Stimulated activated CD8-positive, alpha-beta memory T cell treated with anti-CD3 and anti-CD28 coated beads, Interleukin-4, amount 100 ng/mL, for 1 hour (primary cell): Measurements from ENCODE around the gene CABP1.
"Not testable (repeated sequence)": the region's sequence is repeated elsewhere in the genome, so short reads cannot be mapped to it uniquely, and the experiment has no call there.

Source experiments
- DNase-seq, 2 donors: peaks; one replicate each; pipeline ENCODE4 v3.0.0-alpha.2; 2020; ENCODE audit warnings: low read depth in 2 of 2, low spot score in 1 of 2

Gene CABP1

DNA sequence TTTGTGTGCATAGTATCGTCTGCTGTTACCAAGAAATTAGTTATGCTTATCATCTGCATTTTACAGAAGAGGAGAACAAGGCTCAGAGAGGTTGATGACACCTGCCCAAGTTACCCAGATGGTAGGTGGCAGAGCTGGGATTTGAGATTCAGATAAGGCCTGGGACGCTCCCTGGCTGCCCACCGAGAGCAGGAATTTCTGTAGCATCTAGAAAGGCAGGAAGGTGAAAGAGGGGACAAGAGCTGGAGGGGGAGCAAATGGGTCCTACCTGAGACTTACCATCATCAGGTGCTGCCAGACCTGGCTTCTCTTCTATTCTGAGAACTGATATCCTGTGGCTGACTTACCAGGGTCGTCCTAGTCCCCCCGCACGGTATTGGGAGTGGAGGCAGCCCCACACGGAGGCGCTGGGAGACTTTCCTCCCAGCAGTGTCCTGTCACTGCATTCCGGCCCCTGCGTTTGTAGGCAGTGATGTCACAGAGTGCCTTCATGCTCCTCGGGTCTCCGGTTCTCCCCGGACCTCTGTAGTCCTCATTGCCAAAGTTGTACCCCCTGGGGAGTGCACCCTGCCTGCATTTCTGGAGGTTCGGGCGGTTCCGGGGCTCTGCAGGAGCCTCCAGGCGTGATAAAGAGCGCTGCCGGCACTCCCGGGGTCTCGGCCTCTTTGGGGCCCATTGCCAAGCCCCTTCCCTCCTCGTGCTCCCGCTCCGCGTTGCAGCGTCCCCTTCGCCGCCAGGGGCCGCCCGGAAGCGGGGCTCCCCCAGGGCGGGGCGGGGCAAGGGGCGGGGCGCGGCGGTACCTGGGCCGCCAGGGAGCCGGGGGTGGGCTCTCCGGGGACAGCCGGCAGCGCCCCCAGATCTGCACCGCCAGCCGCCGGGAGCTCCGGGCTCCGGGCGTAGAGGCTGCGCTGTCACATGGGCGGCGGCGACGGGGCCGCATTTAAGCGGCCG, at the start of gene CABP1:
Gene CABP1, plus strand, starts transcription at position 856 of the 951 bp plus-strand sequence. Its CDS starts 60 bp downstream, at position 916.
- peak; percentile 31 to 49 for DNase-seq

DNA sequence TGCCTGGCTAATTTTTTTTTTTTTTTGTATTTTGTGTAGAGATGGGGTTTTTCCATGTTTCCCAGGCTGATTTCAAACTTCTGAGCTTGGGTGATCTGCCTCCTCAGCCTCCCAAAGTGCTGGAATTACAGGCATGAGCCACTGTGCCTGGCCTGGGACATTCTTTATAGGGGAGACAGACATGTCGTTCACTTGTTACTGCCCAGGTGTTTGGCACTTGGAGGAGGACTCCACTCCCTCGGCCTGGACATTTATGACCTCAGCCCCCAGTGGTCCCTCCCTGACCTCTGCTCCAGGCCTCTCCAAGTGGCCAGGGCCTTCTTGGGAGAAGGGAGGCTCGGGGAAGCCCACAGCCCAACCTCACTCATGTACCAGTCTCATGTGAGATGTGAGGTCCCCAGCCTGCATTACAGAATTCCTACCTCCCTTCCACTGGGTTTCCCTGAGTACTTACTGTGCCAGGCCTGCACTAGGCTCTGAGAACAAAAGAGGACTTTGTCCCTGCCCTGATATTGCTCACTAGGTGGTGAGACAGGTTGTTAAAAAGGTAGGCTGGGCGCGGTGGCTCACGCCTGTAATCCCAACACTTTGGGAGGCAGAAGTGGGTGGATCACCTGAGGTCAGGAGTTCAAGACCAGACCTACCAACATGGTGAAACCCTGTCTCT, 49.6 kb upstream of the CABP1 start:
- no peak for DNase-seq

DNA sequence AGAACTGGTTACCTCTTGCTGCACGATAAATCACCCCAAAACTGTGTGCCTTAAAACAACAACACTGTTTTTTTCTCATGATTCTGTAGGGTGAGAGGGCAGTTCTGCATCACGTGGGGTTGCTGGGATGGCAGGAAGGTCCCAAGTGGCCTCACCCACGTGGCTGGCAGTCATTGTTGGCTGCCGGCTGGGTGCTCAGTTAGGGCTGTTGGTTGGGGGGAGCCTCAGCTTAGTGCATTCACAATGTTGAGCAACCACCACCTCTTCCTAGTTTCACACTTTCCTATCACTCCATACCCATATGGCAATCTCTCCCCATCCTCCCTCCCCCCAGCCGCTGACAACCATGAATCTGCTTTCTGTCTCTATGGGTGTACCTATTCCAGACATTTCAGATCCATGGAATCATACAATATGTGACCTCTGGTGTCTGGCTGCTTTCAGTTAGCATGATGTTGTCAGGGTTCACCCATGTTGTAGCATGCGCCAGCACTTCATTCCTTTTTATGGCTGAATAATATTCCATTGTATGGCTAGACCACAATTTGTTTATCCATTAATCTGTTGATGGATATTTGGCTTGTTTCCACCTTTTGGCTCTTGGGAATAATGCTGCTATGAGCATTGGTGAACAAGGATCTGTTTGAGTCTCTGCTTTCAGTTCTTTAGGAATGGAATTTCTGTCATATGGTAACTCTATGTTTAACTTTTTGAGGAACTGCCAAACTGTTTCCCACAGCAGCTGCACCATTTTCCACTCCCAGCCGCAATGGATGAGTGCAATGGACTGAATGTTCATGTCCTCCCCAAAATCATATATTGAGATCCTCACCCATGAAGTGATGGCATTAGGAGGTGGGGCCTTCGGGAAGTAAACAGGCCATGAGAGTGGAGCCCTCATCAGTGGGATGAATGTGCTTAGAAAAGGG, 48.0 kb upstream of the CABP1 start:
- DNase-seq = no peak

DNA sequence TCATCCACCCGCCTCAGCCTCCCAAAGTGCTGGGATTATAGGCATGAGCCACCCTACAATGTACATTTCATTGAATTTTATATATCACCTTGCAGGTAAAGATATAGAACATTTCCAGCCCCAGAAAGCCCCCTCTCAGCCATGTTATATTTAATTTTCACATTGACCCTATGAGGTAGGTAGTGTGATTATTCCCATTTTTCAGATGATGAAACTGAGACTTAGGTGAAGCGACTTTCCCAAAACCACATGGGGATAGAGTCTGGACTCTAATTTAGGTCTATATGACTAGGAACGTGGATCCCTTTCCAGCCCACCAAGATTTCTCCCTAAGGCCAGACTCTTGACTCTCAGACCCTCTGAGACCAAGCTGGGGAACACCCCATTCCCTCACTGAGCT, 43.5 kb upstream of the CABP1 start:
- no peak for DNase-seq

DNA sequence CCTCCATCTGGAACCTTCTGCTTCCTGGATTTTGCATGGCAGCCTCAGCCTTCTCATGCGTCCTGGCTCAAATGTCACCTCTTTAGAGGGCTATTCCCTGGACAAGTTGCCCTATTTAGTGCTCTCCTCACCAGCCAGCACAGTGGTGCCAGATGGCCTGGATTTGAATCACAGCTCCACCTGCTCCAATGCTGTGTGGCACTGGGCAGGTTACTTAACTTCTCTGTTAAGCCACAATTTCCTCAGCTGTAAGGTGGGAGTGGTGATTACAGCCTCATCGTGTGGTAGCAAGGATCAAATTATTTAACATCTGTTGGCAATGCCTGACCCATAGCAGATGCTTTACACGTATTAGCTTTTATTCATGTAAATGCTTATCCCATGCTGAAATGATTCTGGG, 42.6 kb upstream of the CABP1 start:
- no peak for DNase-seq

DNA sequence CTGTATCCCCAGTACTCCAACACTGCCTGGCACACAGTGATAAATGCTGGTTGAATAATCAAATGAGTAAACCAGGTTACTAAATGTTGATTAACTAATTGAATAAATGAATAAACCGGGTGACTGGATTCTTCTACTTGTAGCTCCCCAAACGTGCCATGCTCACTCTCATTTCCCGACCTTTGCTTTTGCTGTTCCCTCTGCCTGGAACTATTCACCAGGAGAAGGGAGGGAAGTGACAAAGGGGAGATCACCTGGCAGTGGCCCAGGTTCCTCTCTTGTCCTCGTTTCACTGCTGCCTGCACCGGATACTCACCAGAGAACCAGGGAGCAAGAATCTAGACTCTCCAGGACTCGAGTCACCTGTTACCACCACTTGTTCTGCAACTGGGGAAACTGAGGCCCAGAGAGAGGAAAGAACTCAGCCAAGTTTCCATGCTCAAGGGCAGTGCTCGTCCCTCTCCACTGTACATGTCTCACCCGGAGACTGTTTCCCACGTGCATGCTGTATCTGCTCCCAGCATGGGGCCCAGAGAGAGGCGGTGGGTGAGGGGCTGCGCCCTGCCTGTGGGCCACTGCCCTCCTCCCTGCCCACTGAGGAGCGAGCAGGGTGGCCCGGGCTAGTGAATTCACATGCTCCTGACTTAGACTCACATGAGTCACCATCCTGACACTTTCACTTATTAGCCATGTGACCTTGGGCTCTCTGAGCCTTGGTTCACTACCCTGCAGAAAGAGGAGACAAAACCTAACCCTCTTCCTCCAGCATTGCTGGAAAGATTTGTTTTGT, 41.6 kb upstream of the CABP1 start:
- no peak for DNase-seq

DNA sequence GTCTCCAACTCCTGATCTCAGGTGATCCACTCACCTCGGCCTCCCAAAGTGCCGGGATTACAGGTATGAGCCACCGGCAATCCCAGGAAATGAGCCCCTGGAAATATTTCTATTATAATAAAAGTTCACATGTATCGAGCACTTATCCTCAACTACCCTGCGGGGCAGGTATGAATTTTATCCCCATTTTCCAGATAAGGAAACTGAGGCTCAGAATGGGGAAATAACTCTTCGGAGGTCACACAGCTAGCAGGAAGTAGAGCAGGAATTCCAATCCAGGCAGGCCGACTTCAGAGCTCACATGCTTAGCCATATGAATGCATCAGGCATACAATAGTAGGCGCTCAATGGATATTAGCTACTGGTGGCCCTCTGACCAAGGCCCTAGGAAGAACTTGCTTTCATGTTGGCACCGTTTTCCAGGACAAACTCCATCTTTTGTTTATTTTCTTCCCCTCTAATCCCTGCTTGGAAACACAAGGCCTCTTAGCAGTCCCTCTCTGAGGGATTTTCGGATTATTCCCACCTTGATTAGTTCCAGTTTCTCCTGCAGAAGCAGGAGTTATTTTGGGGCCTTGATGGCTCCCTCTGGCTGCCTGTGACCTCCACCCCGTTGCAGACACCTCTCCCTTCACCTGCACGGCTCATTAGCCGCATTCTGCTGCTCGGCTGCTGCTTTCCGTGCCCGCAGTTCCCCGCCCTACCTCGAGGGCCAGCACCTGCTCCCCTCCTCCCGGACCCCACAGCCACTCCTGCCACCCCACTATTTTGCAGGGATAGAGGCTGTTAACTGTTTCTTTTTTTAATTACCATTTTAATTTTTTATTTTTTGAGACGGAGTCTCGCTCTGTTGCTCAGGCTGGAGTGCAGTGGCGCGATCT, 40.5 kb upstream of the CABP1 start:
- no peak for DNase-seq

DNA sequence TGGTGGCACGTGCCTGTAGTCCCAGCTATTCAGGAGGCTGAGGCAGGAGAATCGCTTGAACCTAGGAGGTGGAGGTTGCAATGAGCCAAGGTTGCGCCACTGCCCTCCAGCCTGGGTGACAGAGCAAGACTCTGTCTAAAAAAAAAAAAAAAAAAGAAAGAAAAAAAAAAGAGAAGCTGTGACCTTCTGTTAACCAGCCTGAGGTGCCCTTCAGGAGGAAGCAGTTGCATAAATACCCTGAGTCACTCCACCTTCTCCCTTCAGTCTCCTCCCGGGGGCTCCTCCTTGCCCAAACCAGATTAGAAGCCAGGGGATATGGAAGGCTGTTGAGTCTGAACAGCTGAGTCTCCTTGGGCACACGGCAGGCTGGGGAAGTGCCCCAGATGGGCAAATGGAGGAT, 38.0 kb upstream of the CABP1 start:
- DNase-seq = not testable (repeated sequence)

DNA sequence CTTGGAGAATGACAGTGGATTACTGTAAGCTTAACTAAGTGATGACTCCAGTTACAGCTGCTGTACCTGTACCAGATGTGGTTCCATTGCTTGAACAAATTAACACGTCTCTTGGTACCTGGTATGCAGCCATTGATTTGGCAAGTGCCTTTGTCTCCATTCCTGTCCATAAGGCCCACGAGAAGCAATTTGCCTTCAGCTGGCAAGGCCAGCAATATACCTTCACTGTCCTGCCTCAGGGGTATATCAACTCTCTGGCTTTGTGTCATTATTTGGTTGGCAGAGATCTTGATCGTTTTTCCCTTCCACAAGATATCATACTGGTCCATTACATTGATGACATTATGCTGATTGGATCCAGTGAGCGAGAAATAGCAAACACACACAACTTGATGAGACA, 29.9 kb upstream of the CABP1 start:
- no peak for DNase-seq

DNA sequence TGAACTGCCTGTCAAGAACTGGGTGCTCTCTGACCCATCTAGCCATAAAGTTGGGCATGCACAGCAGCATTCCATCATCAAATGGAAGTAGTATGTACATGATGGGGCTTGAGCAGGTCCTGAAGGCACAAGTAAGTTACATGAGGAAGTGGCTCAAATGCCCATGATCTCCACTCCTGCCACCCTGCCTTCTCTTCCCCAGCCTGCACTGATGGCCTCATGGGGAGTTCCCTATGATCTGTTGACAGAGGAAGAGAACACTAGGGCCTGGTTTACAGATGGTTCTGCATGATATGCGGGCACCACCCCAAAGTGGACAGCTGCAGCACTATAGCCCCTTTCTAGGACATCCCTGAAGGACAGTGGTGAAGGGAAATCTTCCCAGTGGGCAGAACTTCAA, 28.9 kb upstream of the CABP1 start:
- not testable (repeated sequence) for DNase-seq

DNA sequence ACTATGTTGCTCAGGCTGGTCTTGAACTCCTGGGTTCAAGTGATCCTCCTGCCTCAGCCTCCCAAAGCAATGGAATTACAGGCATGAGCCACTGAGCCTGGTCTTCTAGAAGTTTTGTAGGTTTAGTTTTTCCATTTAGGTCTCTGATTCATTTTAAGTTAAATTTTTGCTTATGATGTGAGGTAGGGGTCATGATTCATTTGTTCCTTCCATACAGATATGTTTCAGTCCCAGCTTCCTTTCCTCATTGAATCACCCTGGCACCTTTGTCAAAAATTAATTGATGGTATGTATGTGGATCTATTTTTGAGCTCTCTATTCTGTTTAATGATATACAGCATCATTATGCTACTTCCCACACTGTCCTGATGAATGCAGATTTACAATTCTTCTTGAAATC, 25.6 kb upstream of the CABP1 start:
- DNase-seq = no peak

DNA sequence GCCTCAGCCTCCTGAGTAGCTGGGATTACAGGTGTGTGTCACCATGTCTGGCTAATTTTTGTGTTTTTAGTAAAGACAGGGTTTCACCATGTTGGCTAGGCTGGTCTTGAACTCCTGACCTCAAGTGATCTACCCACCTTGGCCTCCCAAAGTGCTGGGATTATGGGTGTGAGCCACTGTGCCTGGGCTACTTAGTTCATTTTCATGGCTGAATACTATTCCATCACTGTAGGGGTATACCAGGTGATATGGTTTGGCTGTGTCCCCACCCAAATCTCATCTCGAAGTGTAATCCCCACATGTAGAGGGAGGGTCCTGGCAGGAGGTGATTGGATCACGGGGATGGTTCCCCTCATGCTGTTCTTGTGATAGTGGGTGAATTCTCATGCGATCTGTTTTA, 23.2 kb upstream of the CABP1 start:
- not testable (repeated sequence) for DNase-seq

DNA sequence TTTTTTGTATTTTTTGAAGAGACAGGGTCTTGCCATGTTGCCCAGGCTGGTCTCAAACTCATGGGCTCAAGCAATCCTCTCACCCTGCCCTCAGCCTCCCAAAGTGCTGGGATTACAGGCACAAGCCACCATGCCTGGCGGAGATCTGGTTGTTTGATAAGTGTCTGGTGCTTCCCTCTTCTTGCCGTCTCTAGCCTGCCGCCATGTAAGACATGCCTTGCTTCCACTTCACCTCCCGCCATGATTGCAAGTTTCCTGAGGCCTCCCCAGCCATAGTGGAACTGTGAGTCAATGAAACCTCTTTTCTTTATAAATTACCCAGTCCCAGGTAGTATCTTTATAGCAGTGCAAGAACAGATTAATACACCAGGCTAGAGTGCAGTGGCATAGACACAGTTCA, 22.7 kb upstream of the CABP1 start:
- DNase-seq = not testable (repeated sequence)

DNA sequence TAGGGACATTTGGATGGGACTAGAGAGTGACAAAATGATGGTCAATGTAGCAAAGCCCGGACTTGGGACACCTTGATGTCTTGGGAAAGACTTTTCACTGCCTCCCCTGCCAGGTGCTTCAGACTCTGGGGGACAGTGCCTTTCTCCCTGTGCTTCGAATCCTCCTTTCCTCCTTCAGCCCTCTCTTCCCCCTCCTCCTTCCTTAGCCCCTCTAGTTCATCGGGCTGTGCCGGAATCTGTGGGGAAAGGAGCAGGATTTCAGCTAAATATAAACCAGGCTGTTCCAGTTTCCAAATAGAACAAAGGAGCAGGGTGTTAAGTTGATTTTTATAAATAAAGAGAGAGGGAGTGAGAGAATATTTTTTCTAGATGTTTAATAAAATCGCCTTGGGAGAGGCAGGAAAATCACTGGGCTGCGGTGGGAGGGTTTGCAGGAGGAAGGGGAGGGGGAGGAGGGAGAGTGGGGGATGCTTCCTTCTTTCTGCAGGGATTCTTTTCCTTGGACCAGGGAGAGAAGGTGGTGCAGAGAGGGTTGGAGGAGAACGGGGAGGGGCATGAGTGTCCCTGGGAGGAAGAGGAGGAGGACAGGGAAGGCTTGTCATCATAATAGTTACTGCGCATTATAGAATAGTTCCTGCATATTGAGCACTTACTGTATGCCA, 21.3 kb upstream of the CABP1 start:
- DNase-seq = no peak

DNA sequence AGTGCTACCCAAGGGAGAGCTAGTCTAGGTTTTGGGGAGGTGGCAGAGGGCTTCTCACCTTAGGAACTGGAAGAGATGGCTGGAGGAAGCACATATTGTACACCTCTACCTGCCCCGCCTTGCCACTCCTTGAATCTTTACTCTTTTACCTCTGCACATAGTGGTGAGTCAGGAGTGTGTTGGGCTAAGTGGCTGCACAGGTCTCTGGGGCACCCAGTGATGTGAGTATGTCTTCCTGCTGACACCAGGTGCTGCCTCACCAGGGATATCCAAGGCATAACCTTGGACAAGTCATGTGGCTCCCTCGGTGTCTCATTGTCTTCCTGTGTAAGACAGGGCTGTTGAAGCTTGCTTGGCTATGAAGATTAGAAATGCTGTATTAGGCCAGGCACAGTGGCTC, 19.8 kb upstream of the CABP1 start:
- no peak for DNase-seq

DNA sequence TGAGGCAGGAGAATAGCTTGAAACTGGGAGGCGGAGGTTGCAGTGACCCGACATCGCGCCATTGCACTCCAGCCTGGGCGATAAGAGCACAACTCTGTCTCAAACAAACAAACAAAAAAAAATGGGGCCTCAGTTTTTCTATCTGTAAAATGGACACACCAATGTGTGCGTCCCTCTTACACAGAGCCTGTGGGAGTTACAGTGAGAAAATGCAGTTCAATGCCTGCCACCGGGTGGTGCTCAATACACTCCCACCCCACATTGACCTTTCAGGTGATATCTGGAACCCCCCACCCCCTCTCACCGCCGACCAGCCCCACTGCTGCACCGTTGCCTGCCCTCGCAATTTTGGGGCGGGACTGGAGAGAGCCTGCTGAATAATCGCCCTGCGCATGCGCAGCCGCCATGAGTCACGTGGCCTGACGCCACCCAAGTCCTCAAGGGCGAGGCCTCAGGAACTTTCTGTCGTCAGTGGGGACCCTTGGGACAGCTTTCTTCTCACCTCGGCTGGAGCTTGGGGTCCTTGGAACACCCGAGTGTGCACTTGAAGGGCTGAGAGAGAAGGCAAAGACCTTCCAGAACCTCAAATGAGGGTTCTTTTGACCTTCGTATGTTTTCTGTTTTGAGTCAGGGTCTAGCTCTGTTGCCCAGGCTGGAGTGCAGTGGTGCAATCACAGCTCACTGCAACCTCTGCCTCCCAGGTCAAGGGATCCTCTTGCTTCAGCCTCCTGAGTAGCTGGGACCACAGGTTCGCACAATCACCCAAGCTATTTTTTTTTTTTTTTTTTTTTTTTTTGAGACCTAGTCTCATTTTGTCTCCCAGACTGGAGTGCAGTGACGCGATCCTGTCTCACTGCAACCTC, 14.6 kb upstream of the CABP1 start:
- no peak for DNase-seq

DNA sequence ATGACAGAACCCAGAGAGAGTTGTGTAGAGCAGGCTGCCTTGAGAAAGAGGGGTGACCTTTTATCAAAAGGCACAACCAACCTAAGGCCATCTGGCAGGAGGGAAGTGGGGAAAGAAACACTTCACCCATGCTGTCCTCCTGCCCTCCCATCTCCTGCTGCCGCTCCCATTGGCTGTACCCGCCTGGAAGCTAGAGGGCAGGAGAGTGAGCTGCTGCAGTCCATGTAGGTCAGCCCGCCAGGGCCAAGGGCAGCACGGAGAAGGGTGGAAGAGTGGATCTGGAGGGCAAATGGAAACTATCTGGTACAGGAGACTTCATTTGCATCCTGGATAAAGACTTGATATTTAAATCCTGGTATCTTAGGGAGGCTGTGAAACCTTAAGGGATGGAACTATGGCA, 11.5 kb upstream of the CABP1 start:
- DNase-seq = no peak
